Activated CD8-positive, alpha-beta memory T cell treated with anti-CD3 and anti-CD28 coated beads for 1 hour (primary cell): ENCODE results near the gene ARPC2.

Source experiments
- DNase-seq, 2 donors: peaks; one replicate each; pipeline ENCODE4 v3.0.0-alpha.2; 2020; ENCODE audit warnings: low read depth in 1 of 2; ENCODE audit errors: extremely low read depth in 1 of 2

The ARPC2 gene

GRCh38 chr2:218216336-218216673, 684 bp upstream of the ARPC2 start:
- DNase-seq: no peak

GRCh38 chr2:218217360-218218267, 625 bp downstream of the ARPC2 start:
- peak; percentile 24 to 48 for DNase-seq

GRCh38 chr2:218218268-218219185, 1.5 kb downstream of the ARPC2 start:
- DNase-seq: no peak

- DNase-seq: no peak
These were observed 2.9 kb downstream of the ARPC2 start for GRCh38 chr2:218219934-218220333.

- no peak for DNase-seq
These were observed 4.0 kb downstream of the ARPC2 start for GRCh38 chr2:218221000-218221399.

- DNase-seq: no peak
These were observed 6.1 kb downstream of the ARPC2 start for GRCh38 chr2:218223046-218223445.

- DNase-seq: no peak
These were observed 7.2 kb downstream of the ARPC2 start for GRCh38 chr2:218224186-218224585.

- no peak for DNase-seq
These were observed 9.9 kb downstream of the ARPC2 start for GRCh38 chr2:218226903-218227302.

GRCh38 chr2:218228366-218229090, 11.5 kb downstream of the ARPC2 start:
- no peak for DNase-seq

GRCh38 chr2:218229239-218229638, 12.2 kb downstream of the ARPC2 start:
- peak in 1 of 2 donors; percentile 19 for DNase-seq

GRCh38 chr2:218229851-218230250, 12.9 kb downstream of the ARPC2 start:
- no peak for DNase-seq

- no peak for DNase-seq
These were observed 13.9 kb downstream of the ARPC2 start for GRCh38 chr2:218230882-218231281.

- DNase-seq: no peak
These were observed 16.6 kb downstream of the ARPC2 start for GRCh38 chr2:218233543-218233942.

- DNase-seq: no peak
These were observed 17.5 kb downstream of the ARPC2 start for GRCh38 chr2:218234521-218234920.

GRCh38 chr2:218235017-218235416, 18.0 kb downstream of the ARPC2 start:
- no peak for DNase-seq

GRCh38 chr2:218236829-218237228, 19.8 kb downstream of the ARPC2 start:
- DNase-seq: no peak

- no peak for DNase-seq
These were observed 21.9 kb downstream of the ARPC2 start for GRCh38 chr2:218238887-218239286.

- DNase-seq: no peak
These were observed 27.2 kb downstream of the ARPC2 start for GRCh38 chr2:218244204-218244603.

GRCh38 chr2:218244665-218245064, 27.7 kb downstream of the ARPC2 start:
- DNase-seq: no peak

- DNase-seq: no peak
These were observed 28.2 kb downstream of the ARPC2 start for GRCh38 chr2:218245214-218245613.

GRCh38 chr2:218249691-218250090, 32.7 kb downstream of the ARPC2 start:
- DNase-seq: no peak
